GM10248 (cell line): Measurements from ENCODE around the gene KRT71.

Source experiments
- CTCF ChIA-PET: fragments of 300-600 bp; sonication (Branson Sonifier 250); formaldehyde crosslinking; extraction: SDS; loops from one replicate; lab custom pipeline; 2021; ENCODE audit warnings: antibody characterized with exemption; lab: Yijun Ruan, JAX
- POLR2A ChIA-PET: fragments of 350-650 bp; sonication (Branson Sonifier 250); formaldehyde crosslinking; extraction: SDS; loops from one replicate; lab custom pipeline; 2020; ENCODE audit warnings: antibody characterized with exemption; lab: Yijun Ruan, JAX
- DNase-seq: peaks from one replicate; pipeline ENCODE4 v3.0.0; 2012; ENCODE audit errors: extremely low spot score
- CTCF ChIP-seq: IDR thresholded peaks from 2 replicates; pipeline ENCODE4 v1.5.1; 2012; ENCODE audit warnings: mild to moderate bottlenecking, low read depth; ENCODE audit errors: extremely low read depth, missing control alignments, control extremely low read depth

The KRT71 gene

GRCh38 chr12:52552681-52553195 lies at the start of gene KRT71:
Gene KRT71 (minus strand): TSS chr12:52553145. CDS start chr12:52553077, 68 bp downstream.
- no peak for TF ChIP-seq CTCF
- DNase-seq: no peak
- CTCF ChIA-PET: no interaction called here
- POLR2A ChIA-PET: no interaction called here

- TF ChIP-seq CTCF: no peak
- no peak for DNase-seq
- CTCF ChIA-PET: no interaction called here
- POLR2A ChIA-PET: no interaction called here
Observed at GRCh38 chr12:52602552-52602951, 49.6 kb upstream of the KRT71 start.

GRCh38 chr12:52601671-52602070 lies 48.7 kb upstream of the KRT71 start:
- no peak for TF ChIP-seq CTCF
- POLR2A ChIA-PET: no interaction called here
- CTCF ChIA-PET: no interaction called here
- no peak for DNase-seq

- POLR2A ChIA-PET: no interaction called here
- CTCF ChIA-PET: no interaction called here
Observed at GRCh38 chr12:52600941-52601481, 48.1 kb upstream of the KRT71 start, which contains the start of gene KRT72. Gene KRT72 (minus strand): TSS chr12:52601463. CDS start chr12:52601452, 11 bp downstream.

GRCh38 chr12:52600475-52600874 lies 47.5 kb upstream of the KRT71 start:
- POLR2A ChIA-PET: no interaction called here

More at GRCh38 chr12:52600941-52601481, 48.1 kb upstream of the KRT71 start, which contains the start of gene KRT72:
- DNase-seq: no peak
- no peak for TF ChIP-seq CTCF

GRCh38 chr12:52600071-52600470 lies 47.1 kb upstream of the KRT71 start:
- no peak for DNase-seq
- CTCF ChIA-PET: interaction anchor here (1.1 to 1.9 kb wide), 2 partner anchors 8 to 16 kb away, joined by 3 to 4 read pairs; no protein-coding TSS in a partner anchor
- POLR2A ChIA-PET: no interaction called here
- TF ChIP-seq CTCF: no peak

More at GRCh38 chr12:52600475-52600874, 47.5 kb upstream of the KRT71 start:
- no peak for DNase-seq
- TF ChIP-seq CTCF: no peak
- CTCF ChIA-PET: interaction anchor here (1.1 to 1.9 kb wide), 2 partner anchors 8 to 16 kb away, joined by 3 to 4 read pairs; no protein-coding TSS in a partner anchor
